Ovary (tissue), 3 donors: ENCODE data around the gene MXD4.

ENCODE experiments used
- CTCF ChIP-seq, 3 donors: fragments of 450-650 bp in 2 of 3; fragments of 200-600 bp in 1 of 3; IDR thresholded peaks; one replicate each; pipeline versions ENCODE4 v1.5.1 to v1.8.0; 2016 to 2022; ENCODE audit warnings: antibody characterized with exemption in 3 of 3, mild to moderate bottlenecking in 1 of 3
- EP300 ChIP-seq: sonication (generic); formaldehyde crosslinking; IDR thresholded peaks from one replicate; pipeline ENCODE4 v1.6.1; 2017; ENCODE audit warnings: antibody characterized with exemption
- donor health status: DM: no; HTN: no; CAD: no.

DNA sequence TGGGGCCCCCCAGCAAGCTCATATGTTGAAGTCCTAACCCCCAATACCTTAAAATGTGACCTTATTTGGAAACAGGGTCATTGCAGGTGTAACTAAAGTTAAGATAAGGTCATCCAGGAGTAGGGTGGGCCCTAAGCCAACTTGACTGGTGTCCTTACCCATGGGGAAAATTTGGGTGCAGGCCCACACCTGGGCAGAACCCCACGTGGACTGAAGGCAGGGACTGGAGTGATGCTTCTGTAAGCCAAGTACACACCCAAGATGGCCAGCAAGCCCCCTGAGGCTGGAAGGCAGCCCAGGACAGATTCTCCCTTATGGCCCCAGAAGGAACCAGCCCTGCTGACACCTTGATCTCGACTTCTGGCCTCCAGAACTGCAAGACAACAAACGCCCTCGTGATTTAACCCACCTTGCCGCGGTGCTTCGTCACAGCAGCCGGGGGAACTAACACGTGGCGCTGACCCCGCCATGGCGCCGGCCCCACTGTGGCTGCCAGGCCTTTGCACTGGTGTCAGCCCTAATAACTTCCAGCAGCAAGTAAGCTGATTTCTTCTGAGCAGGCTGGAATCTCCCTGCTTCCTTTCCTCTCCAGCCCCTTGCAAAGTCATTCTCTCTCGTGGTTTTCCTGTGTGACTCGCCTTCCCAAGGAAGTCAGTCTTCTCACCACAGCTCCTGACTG, 23.2 kb upstream of the MXD4 start:
- TF ChIP-seq CTCF (IDR thresholded peaks at IDR 0.05) (no peak), EP300 (no peak)
